MCF 10A (cell line): ENCODE data around the gene MIER1. TPM values are rescaled to one million over a fixed set of nuclear protein-coding genes. Genes with fewer than 3 reads are reported as not detected.

Experiments used
- BruUV-seq: library from RNA; stranded (reverse); fragments of 400-500 nt; replicated peaks from 2 replicates; lab custom pipeline; 2021; lab: Mats Ljungman, UMichigan
- CTCF ChIA-PET: fragments of 300-600 bp; sonication (Branson Sonifier 250); formaldehyde crosslinking; extraction: SDS; loops from one replicate; lab custom pipeline; 2021; ENCODE audit warnings: antibody characterized with exemption, inconsistent platforms; lab: Yijun Ruan, JAX
- POLR2A ChIA-PET: fragments of 300-600, 350-650 bp; sonication (Branson Sonifier 250); formaldehyde crosslinking; extraction: SDS; loops from one replicate; lab custom pipeline; 2020; ENCODE audit warnings: antibody characterized with exemption, inconsistent platforms; lab: Yijun Ruan, JAX
- DNase-seq: peaks from one replicate; pipeline ENCODE4 v3.0.0-alpha.2; 2018; ENCODE audit not compliant: unreplicated experiment
- H3K27ac Mint-ChIP-seq: one replicate; pipeline ENCODE4 v1.8.0; 2022; ENCODE audit warnings: mild to moderate bottlenecking, low read depth, mixed read lengths; ENCODE audit not compliant: unreplicated experiment
- H3K27me3 Mint-ChIP-seq: one replicate; pipeline ENCODE4 v1.8.0; 2022; ENCODE audit warnings: mixed read lengths; ENCODE audit not compliant: insufficient read depth, unreplicated experiment
- H3K36me3 Mint-ChIP-seq: one replicate; pipeline ENCODE4 v1.8.0; 2022; ENCODE audit warnings: mild to moderate bottlenecking, moderate library complexity, mixed read lengths; ENCODE audit not compliant: insufficient read depth, unreplicated experiment
- H3K4me1 Mint-ChIP-seq: one replicate; pipeline ENCODE4 v1.8.0; 2022; ENCODE audit warnings: mixed read lengths; ENCODE audit not compliant: insufficient read depth, unreplicated experiment
- H3K4me3 Mint-ChIP-seq: one replicate; pipeline ENCODE4 v1.8.0; 2022; ENCODE audit warnings: mild to moderate bottlenecking, moderate library complexity, mixed read lengths; ENCODE audit not compliant: unreplicated experiment
- H3K9me3 Mint-ChIP-seq: one replicate; pipeline ENCODE4 v1.8.0; 2022; ENCODE audit warnings: mixed read lengths; ENCODE audit not compliant: unreplicated experiment
- intact Hi-C: fragments of 100-400 bp; cut with micrococcal nuclease; formaldehyde crosslinking; loops from 2 replicates; pipeline ENCODE4 v1.14.1; 2022
- total RNA-seq: library from RNA; stranded (reverse); gene quantifications from 2 replicates; pipeline ENCODE4 v1.2.3, GENCODE V29; 2022
- TF ChIP-seq, protein P1 (sequence below): fragments of 200-600 bp; IDR thresholded peaks from one replicate; pipeline ENCODE4 v1.8.0; 2022; ENCODE audit warnings: antibody characterized with exemption, mild to moderate bottlenecking; ENCODE audit not compliant: unreplicated experiment

The MIER1 gene
- total RNA-seq, 1 experiment from 2014 or later, result 36.5 TPM

DNA sequence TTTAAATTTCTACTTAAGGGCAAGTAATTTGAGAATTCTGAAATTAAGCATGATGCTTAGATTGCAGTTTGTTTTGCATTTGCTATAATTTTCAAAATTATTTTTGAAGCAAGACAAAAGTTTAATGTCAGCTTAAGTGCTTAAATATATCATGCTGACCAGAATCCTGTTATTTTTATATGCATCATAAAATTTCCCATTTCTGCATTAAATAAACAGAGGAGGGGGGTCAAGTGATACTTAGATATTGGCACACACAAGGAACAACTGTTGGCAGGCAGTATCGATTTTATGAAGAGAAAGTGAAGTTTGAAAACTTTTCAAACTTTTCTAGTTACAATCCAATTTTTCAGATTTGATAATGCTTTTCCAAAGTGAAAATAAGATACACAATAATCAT lies 61.0 kb downstream of the MIER1 start:
- intact Hi-C loops, result no loop called here
- Mint-ChIP-seq H3K36me3 (peaks cover 78% of the 10 kb centered on the region), H3K9me3 (no peaks in the 10 kb centered on the region), H3K4me1 (no peaks in the 10 kb centered on the region), H3K27me3 (no peaks in the 10 kb centered on the region), H3K27ac (no peak overlapping the region), H3K4me3 (no peak overlapping the region)
- POLR2A ChIA-PET, result interaction anchor here (0.7 kb wide), 1 partner anchor 147 kb away, joined by 3 read pairs; no protein-coding TSS in a partner anchor
- DNase-seq, result no peak
- TSS peak; percentile 8 for BruUV-seq
- TF ChIP-seq, protein P1, sequence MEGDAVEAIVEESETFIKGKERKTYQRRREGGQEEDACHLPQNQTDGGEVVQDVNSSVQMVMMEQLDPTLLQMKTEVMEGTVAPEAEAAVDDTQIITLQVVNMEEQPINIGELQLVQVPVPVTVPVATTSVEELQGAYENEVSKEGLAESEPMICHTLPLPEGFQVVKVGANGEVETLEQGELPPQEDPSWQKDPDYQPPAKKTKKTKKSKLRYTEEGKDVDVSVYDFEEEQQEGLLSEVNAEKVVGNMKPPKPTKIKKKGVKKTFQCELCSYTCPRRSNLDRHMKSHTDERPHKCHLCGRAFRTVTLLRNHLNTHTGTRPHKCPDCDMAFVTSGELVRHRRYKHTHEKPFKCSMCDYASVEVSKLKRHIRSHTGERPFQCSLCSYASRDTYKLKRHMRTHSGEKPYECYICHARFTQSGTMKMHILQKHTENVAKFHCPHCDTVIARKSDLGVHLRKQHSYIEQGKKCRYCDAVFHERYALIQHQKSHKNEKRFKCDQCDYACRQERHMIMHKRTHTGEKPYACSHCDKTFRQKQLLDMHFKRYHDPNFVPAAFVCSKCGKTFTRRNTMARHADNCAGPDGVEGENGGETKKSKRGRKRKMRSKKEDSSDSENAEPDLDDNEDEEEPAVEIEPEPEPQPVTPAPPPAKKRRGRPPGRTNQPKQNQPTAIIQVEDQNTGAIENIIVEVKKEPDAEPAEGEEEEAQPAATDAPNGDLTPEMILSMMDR, result no peak
- CTCF ChIA-PET, result interaction anchor here (0.8 to 1.7 kb wide), 4 partner anchors 10 to 228 kb away, joined by 3 to 13 read pairs (median 4); no protein-coding TSS in a partner anchor

DNA sequence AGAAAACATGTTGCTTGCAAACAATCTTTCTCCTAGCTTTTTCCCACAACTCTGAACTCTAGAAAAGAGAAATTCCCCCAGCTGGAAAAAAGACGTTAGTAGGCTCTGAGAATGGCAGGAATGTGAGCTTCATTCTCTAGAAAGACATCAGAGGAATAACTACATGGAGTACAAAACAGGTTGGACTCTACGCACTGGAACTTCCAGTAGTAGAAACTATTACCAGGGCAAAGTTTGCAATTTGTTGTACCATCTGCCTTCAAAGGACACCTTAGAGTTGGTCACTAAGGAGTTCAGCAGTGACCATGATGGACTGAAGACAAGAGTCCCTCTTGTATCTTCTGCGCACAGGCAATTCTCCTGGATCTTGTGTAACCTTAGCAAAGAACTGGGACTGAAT lies 68.3 kb downstream of the MIER1 start:
- Mint-ChIP-seq H3K9me3 (no peaks in the 10 kb centered on the region), H3K27me3 (no peaks in the 10 kb centered on the region)
- BruUV-seq, result TSS peak; percentile 5

DNA sequence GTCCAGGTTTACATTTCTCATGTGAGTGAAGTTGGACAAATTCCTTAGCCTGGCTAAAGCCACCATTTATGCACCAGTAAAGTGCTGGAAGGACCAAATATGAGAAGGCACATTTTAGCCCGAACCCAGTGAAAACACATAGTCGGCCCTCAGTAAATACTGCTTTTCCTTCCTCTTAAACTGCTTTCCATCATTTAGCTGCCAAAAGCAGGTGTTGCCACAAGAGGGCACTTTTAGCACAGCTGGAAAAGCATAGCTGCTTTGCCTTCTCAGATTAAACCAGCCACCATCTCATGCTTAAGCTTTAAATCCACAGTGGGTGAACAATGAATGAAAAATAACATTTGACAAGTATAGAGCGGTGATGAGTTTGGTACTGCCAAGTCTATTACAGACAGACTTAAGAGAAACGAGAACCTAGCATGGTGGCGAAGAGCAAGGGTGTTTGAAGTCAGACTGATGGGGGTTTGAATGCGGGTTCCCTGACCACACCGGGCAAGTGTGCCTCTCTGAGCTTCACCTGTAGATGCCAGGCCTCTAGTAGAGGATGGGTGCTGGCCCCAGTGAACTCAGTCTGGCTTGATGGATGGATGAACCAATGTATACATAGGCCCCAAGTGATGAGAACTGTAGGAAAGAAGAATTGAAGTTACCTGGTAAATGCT lies 71.4 kb downstream of the MIER1 start:
- H3K27ac Mint-ChIP-seq, result no peak overlapping the region
- TF ChIP-seq, protein P1, result peak; percentile 69
- H3K36me3 Mint-ChIP-seq, result peaks cover 31% of the 10 kb centered on the region
- intact Hi-C loops, result loop anchor here (1.0 to 2.0 kb wide), 5 partner anchors 57 to 505 kb away; no protein-coding TSS in a partner anchor
- H3K27me3 Mint-ChIP-seq, result no peaks in the 10 kb centered on the region
- ChIA-PET POLR2A (interaction anchor here (0.6 to 3.8 kb wide), 14 partner anchors 8 to 270 kb away, joined by 3 to 33 read pairs (median 4); partner anchors contain the start of genes DNAI4 and MIER1), CTCF (interaction anchor here (0.5 to 6.5 kb wide), 43 partner anchors 9 to 511 kb away, joined by 3 to 193 read pairs (median 5); partner anchors contain the start of gene SLC35D1)
- no peaks in the 10 kb centered on the region for H3K4me1 Mint-ChIP-seq
- H3K4me3 Mint-ChIP-seq, result no peak overlapping the region
- no peaks in the 10 kb centered on the region for H3K9me3 Mint-ChIP-seq
- no TSS peak for BruUV-seq
- peak; percentile 73 for DNase-seq

More for the DNA sequence above, 68.3 kb downstream of the MIER1 start:
- Mint-ChIP-seq H3K27ac (no peak overlapping the region), H3K36me3 (peaks cover 30% of the 10 kb centered on the region), H3K4me3 (no peak overlapping the region), H3K4me1 (no peaks in the 10 kb centered on the region)
- intact Hi-C loops, result no loop called here
- no peak for DNase-seq
- ChIA-PET CTCF (interaction anchor here (1.1 to 6.5 kb wide), 3 partner anchors 155 to 218 kb away, joined by 3 to 193 read pairs (median 54); no protein-coding TSS in a partner anchor), POLR2A (interaction anchor here (0.6 to 1.3 kb wide), 2 partner anchors 10 to 483 kb away, joined by 3 to 4 read pairs; no protein-coding TSS in a partner anchor)
- TF ChIP-seq, protein P1, result no peak

DNA sequence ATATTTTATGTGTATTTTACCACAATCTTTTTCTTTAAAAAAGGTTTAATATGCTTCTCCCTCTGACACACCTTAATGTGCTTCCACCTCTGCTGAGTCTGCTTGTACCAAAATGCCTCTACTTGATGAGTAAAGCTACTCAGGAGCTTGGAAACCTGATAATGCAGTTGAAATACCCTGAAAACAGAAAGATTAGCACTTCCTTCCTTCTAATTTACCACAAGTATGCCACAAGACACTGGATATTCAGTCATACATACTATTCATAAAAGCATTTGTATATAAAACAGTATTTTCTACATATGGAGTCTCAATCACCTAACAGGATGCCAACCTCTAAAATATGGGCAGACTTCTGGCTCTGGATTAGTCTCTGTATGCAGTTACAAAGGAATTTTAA lies 74.2 kb downstream of the MIER1 start:
- ChIA-PET POLR2A (interaction anchor here (1.4 kb wide), 1 partner anchor 137 kb away, joined by 3 read pairs; no protein-coding TSS in a partner anchor), CTCF (interaction anchor here (0.6 to 7.0 kb wide), 3 partner anchors 13 to 214 kb away, joined by 3 to 84 read pairs (median 3); no protein-coding TSS in a partner anchor)
- no peak for DNase-seq
- no peaks in the 10 kb centered on the region for H3K27me3 Mint-ChIP-seq
- intact Hi-C loops, result no loop called here
- peaks cover 35% of the 10 kb centered on the region for H3K36me3 Mint-ChIP-seq
- H3K27ac Mint-ChIP-seq, result no peak overlapping the region
- TF ChIP-seq, protein P1, result no peak
- BruUV-seq, result no TSS peak
- H3K9me3 Mint-ChIP-seq, result no peaks in the 10 kb centered on the region
- H3K4me1 Mint-ChIP-seq, result no peaks in the 10 kb centered on the region
- no peak overlapping the region for H3K4me3 Mint-ChIP-seq
